ENCODE results near the gene GLYATL1. TPM values are rescaled to one million over a fixed set of nuclear protein-coding genes. Genes with fewer than 3 reads are reported as not detected.

The GLYATL1 gene
- polyA plus RNA-seq (2013, experiment 1 of 2) = 3.5 TPM
- polyA plus RNA-seq (2013, experiment 2 of 2) = 3.5 TPM

- no peak within 1 kb of the TSS for H2BK5ac ChIP-seq (ENCODE audit: low read length)
- H3K27me3 ChIP-seq (ENCODE audit: insufficient read depth, low read length, poor library complexity) = no peaks in the 10 kb centered on the region
- H3K9ac ChIP-seq (ENCODE audit: low read length) = no peak within 1 kb of the TSS
- no peak within 1 kb of the TSS for H4K8ac ChIP-seq (ENCODE audit: low read depth, low read length)
- H3K23ac ChIP-seq (ENCODE audit: low read length) = no peak within 1 kb of the TSS
- no peak within 1 kb of the TSS for H3K4me3 ChIP-seq (ENCODE audit: low read length)
- no CpG with 5 or more reads among the region's 4 CpGs for WGBS (ENCODE audit: extremely low coverage, insufficient coverage, low lambda C conversion rate)
- no peak within 1 kb of the TSS for H3K4me2 ChIP-seq (ENCODE audit: low read length)
- no peak within 1 kb of the TSS for H3K4ac ChIP-seq (ENCODE audit: low read depth, low read length)
- no peak within 1 kb of the TSS for H2BK15ac ChIP-seq (replicated peaks; ENCODE audit: low read depth)
- H3K56ac ChIP-seq (ENCODE audit: low read length) = no peak within 1 kb of the TSS
- DNase-seq = no peak
- no peaks in the 10 kb centered on the region for H3K36me3 ChIP-seq (ENCODE audit: control insufficient read depth, insufficient read depth, low read length)
- H3K79me2 ChIP-seq (ENCODE audit: control insufficient read depth, insufficient read depth, low read length) = no peaks in the 10 kb centered on the region
- no peak within 1 kb of the TSS for H3K18ac ChIP-seq (ENCODE audit: low read length)
- H4K5ac ChIP-seq (ENCODE audit: low read length) = no peak within 1 kb of the TSS
- H3K27ac ChIP-seq (ENCODE audit: low read depth, low read length) = no peak within 1 kb of the TSS
- no peaks in the 10 kb centered on the region for H3K79me1 ChIP-seq (ENCODE audit: low read length)
- no peaks in the 10 kb centered on the region for H3K4me1 ChIP-seq (ENCODE audit: control insufficient read depth, low read depth, low read length)
- H2BK120ac ChIP-seq (ENCODE audit: low read depth, low read length) = no peak within 1 kb of the TSS
- H2AK5ac ChIP-seq (ENCODE audit: low read length) = no peak within 1 kb of the TSS
Measured at GRCh38 chr11:58939277-58939676, at the start of gene GLYATL1. Gene GLYATL1 (plus strand): TSS chr11:58939488. CDS start chr11:58947088, 7,600 bp downstream.

DNA sequence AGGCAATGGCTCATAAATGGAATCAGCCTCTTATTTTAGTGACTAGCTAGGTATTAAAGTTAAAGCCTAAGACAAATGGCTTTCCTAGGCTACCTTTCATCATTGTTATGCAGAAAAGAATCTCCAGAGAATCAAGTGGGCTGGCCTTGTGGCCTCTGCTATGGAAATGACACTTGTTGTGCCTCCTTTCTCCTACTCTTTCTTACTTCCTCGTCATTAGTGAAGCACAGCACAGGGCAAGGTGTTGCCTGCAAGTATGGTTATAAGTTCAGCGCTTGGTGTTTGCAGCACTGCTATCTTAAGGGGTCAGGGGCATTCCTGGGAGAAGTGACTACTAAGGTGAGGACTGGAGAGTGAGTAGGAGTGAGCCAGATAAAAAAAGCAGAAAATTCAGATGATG is 45.4 kb upstream of the GLYATL1 start:
- no peaks in the 10 kb centered on the region for H3K79me1 ChIP-seq (ENCODE audit: low read length)
- H2BK15ac ChIP-seq (replicated peaks; ENCODE audit: low read depth) = no peak overlapping the region
- H4K8ac ChIP-seq (ENCODE audit: low read depth, low read length) = no peak overlapping the region
- H3K27ac ChIP-seq (ENCODE audit: low read depth, low read length) = no peak overlapping the region
- no peak overlapping the region for H2BK5ac ChIP-seq (ENCODE audit: low read length)
- H3K9ac ChIP-seq (ENCODE audit: low read length) = no peak overlapping the region
- no peak overlapping the region for H2BK120ac ChIP-seq (ENCODE audit: low read depth, low read length)
- no peak overlapping the region for H3K23ac ChIP-seq (ENCODE audit: low read length)
- H3K18ac ChIP-seq (ENCODE audit: low read length) = no peak overlapping the region
- no peak overlapping the region for H3K4ac ChIP-seq (ENCODE audit: low read depth, low read length)
- no peak overlapping the region for H3K4me2 ChIP-seq (ENCODE audit: low read length)
- H4K5ac ChIP-seq (ENCODE audit: low read length) = no peak overlapping the region
- H3K27me3 ChIP-seq (ENCODE audit: insufficient read depth, low read length, poor library complexity) = no peaks in the 10 kb centered on the region
- H3K79me2 ChIP-seq (ENCODE audit: control insufficient read depth, insufficient read depth, low read length) = no peaks in the 10 kb centered on the region
- H3K4me1 ChIP-seq (ENCODE audit: control insufficient read depth, low read depth, low read length) = no peaks in the 10 kb centered on the region
- H3K56ac ChIP-seq (ENCODE audit: low read length) = no peak overlapping the region
- WGBS (ENCODE audit: extremely low coverage, insufficient coverage, low lambda C conversion rate) = no CpG with 5 or more reads among the region's 2 CpGs
- no peaks in the 10 kb centered on the region for H3K36me3 ChIP-seq (ENCODE audit: control insufficient read depth, insufficient read depth, low read length)
- H2AK5ac ChIP-seq (ENCODE audit: low read length) = no peak overlapping the region
- no peak overlapping the region for H3K4me3 ChIP-seq (ENCODE audit: low read length)
- DNase-seq = no peak

DNA sequence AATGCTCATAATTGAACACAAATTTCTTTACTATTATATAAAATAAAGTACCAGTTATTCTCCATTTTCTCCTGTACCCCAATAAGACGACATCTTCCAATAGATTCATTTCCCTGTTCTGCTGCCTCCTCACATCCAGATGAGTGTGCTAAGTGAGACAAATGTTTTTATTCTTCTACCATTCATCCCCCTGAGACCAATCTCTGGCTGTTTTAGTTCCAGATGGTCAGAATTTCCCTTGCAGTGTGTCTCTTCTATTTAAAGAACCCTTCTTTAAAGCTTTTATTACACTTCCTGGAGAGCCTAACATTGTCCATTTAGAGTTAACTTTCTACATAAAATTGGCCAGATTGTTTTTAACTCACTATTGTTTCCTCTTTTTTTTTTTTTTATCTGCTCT is 41.2 kb upstream of the GLYATL1 start:
- H3K4me3 ChIP-seq (ENCODE audit: low read length) = no peak overlapping the region
- no peak overlapping the region for H2BK5ac ChIP-seq (ENCODE audit: low read length)
- H2AK5ac ChIP-seq (ENCODE audit: low read length) = no peak overlapping the region
- H3K36me3 ChIP-seq (ENCODE audit: control insufficient read depth, insufficient read depth, low read length) = no peaks in the 10 kb centered on the region
- H3K79me1 ChIP-seq (ENCODE audit: low read length) = no peaks in the 10 kb centered on the region
- WGBS (ENCODE audit: extremely low coverage, insufficient coverage, low lambda C conversion rate) = no CpG with 5 or more reads among the region's 1 CpG
- H3K9ac ChIP-seq (ENCODE audit: low read length) = no peak overlapping the region
- H2BK120ac ChIP-seq (ENCODE audit: low read depth, low read length) = no peak overlapping the region
- no peak overlapping the region for H3K56ac ChIP-seq (ENCODE audit: low read length)
- no peak for DNase-seq
- no peaks in the 10 kb centered on the region for H3K27me3 ChIP-seq (ENCODE audit: insufficient read depth, low read length, poor library complexity)
- no peak overlapping the region for H3K18ac ChIP-seq (ENCODE audit: low read length)
- no peak overlapping the region for H2BK15ac ChIP-seq (replicated peaks; ENCODE audit: low read depth)
- H4K5ac ChIP-seq (ENCODE audit: low read length) = no peak overlapping the region
- no peak overlapping the region for H3K4ac ChIP-seq (ENCODE audit: low read depth, low read length)
- H4K8ac ChIP-seq (ENCODE audit: low read depth, low read length) = no peak overlapping the region
- no peaks in the 10 kb centered on the region for H3K79me2 ChIP-seq (ENCODE audit: control insufficient read depth, insufficient read depth, low read length)
- H3K27ac ChIP-seq (ENCODE audit: low read depth, low read length) = no peak overlapping the region
- H3K4me1 ChIP-seq (ENCODE audit: control insufficient read depth, low read depth, low read length) = no peaks in the 10 kb centered on the region
- H3K4me2 ChIP-seq (ENCODE audit: low read length) = no peak overlapping the region
- H3K23ac ChIP-seq (ENCODE audit: low read length) = no peak overlapping the region

GRCh38 chr11:58900479-58901420 is 38.5 kb upstream of the GLYATL1 start:
- H3K4me3 ChIP-seq (ENCODE audit: low read length) = no peak overlapping the region
- no peak overlapping the region for H2BK5ac ChIP-seq (ENCODE audit: low read length)
- no peak overlapping the region for H2BK15ac ChIP-seq (replicated peaks; ENCODE audit: low read depth)
- no peak overlapping the region for H4K8ac ChIP-seq (ENCODE audit: low read depth, low read length)
- no CpG with 5 or more reads among the region's 36 CpGs for WGBS (ENCODE audit: extremely low coverage, insufficient coverage, low lambda C conversion rate)
- no peak overlapping the region for H3K4ac ChIP-seq (ENCODE audit: low read depth, low read length)
- no peaks in the 10 kb centered on the region for H3K79me1 ChIP-seq (ENCODE audit: low read length)
- H2AK5ac ChIP-seq (ENCODE audit: low read length) = no peak overlapping the region
- peak overlapping the region; percentile 1 for H3K4me2 ChIP-seq (ENCODE audit: low read length)
- H3K9ac ChIP-seq (ENCODE audit: low read length) = peak overlapping the region; percentile 8
- no peaks in the 10 kb centered on the region for H3K79me2 ChIP-seq (ENCODE audit: control insufficient read depth, insufficient read depth, low read length)
- H3K18ac ChIP-seq (ENCODE audit: low read length) = no peak overlapping the region
- H3K56ac ChIP-seq (ENCODE audit: low read length) = peak overlapping the region; percentile 10
- H3K4me1 ChIP-seq (ENCODE audit: control insufficient read depth, low read depth, low read length) = no peaks in the 10 kb centered on the region
- no peak overlapping the region for H4K5ac ChIP-seq (ENCODE audit: low read length)
- no peak overlapping the region for H3K23ac ChIP-seq (ENCODE audit: low read length)
- H3K27me3 ChIP-seq (ENCODE audit: insufficient read depth, low read length, poor library complexity) = no peaks in the 10 kb centered on the region
- DNase-seq = peak; percentile 99
- H3K27ac ChIP-seq (ENCODE audit: low read depth, low read length) = no peak overlapping the region
- H2BK120ac ChIP-seq (ENCODE audit: low read depth, low read length) = no peak overlapping the region
- no peaks in the 10 kb centered on the region for H3K36me3 ChIP-seq (ENCODE audit: control insufficient read depth, insufficient read depth, low read length)

DNA sequence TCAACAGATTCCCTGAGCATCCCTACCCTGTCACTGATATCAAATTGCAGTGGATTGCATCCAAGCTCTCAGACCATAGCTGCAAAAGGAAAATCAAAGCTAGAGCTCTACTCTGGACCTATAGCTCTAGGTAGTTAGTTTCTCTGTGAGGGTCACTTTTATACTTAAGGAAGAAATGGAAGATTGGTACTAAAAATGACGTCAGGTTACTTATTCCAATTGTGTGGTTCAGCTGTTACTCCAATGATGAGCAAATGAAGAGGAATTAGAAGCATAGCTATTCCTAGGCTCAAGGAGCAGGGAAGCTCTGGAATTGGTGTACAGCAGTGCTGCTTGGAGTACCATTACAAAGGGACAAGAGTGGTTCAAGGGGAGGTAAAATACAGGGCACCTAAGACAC is 36.4 kb upstream of the GLYATL1 start:
- H3K4me1 ChIP-seq (ENCODE audit: control insufficient read depth, low read depth, low read length) = no peaks in the 10 kb centered on the region
- H3K27ac ChIP-seq (ENCODE audit: low read depth, low read length) = no peak overlapping the region
- H2BK120ac ChIP-seq (ENCODE audit: low read depth, low read length) = no peak overlapping the region
- no peaks in the 10 kb centered on the region for H3K36me3 ChIP-seq (ENCODE audit: control insufficient read depth, insufficient read depth, low read length)
- no peak overlapping the region for H3K18ac ChIP-seq (ENCODE audit: low read length)
- H3K27me3 ChIP-seq (ENCODE audit: insufficient read depth, low read length, poor library complexity) = no peaks in the 10 kb centered on the region
- H3K4me3 ChIP-seq (ENCODE audit: low read length) = no peak overlapping the region
- no peak overlapping the region for H3K4me2 ChIP-seq (ENCODE audit: low read length)
- H3K56ac ChIP-seq (ENCODE audit: low read length) = no peak overlapping the region
- no peak overlapping the region for H3K9ac ChIP-seq (ENCODE audit: low read length)
- WGBS (ENCODE audit: extremely low coverage, insufficient coverage, low lambda C conversion rate) = no CpG with 5 or more reads among the region's 1 CpG
- DNase-seq = no peak
- H4K8ac ChIP-seq (ENCODE audit: low read depth, low read length) = no peak overlapping the region
- no peaks in the 10 kb centered on the region for H3K79me1 ChIP-seq (ENCODE audit: low read length)
- H3K23ac ChIP-seq (ENCODE audit: low read length) = no peak overlapping the region
- no peak overlapping the region for H4K5ac ChIP-seq (ENCODE audit: low read length)
- no peak overlapping the region for H2BK15ac ChIP-seq (replicated peaks; ENCODE audit: low read depth)
- no peaks in the 10 kb centered on the region for H3K79me2 ChIP-seq (ENCODE audit: control insufficient read depth, insufficient read depth, low read length)
- no peak overlapping the region for H2BK5ac ChIP-seq (ENCODE audit: low read length)
- H3K4ac ChIP-seq (ENCODE audit: low read depth, low read length) = no peak overlapping the region
- H2AK5ac ChIP-seq (ENCODE audit: low read length) = no peak overlapping the region

Measured in mesendoderm (in vitro differentiated cells).